GM18526 (cell line): Measurements from ENCODE around the gene AMBRA1.

ENCODE experiments used
- POLR2A ChIP-seq: IDR thresholded peaks from 3 replicates; pipeline ENCODE4 v1.6.1; 2011; ENCODE audit not compliant: insufficient read length; ENCODE audit errors: extremely low read depth

The AMBRA1 gene

DNA sequence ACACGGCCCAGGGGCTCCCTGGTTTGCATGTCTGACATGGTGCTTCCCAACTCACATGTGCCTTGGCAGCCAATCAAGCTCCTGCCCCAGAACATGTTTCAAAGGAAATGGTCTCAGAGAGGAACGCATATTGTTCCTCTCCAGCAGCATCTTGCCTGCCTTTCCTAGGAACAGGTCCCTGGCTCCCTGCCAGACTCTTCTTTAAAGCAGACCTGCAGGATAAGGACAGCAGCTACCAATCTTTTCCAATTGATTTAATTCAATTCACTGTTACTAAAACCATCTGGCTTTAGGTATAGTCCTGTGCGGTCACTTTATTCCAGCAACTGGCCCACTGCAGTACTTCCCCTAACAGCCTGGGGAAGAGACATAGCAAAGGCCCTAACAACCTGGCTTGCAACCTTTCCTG lies 79.9 kb downstream of the AMBRA1 start:
- no peak for TF ChIP-seq POLR2A

DNA sequence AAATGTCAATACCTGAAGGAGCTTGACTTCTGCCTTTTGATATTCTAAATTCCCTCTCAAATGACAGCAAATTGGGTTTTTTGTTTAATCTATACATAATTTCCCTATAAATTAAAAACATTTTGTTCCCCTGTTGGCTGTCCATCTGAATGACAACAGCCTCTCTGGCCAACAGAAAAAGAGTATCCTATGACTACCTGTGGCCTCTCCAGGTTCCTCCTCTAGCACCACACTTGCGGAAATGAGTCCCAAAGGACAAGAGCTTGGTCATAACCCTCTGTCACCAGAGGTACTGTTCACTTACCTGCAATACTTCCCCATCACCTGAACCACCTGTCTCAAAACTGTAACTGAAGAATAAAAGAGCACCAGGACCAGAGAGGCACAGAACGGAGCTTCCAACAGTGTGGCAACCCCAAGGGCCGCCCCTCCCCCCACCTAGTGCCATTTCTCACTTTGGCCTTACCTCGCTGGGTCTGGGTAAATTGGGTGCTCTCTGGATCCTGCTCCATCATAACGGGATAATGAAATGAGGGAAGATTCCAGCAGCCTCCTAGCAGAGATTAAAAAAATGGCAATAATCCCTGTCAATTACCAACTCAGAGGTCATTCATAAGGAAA lies 81.5 kb downstream of the AMBRA1 start:
- TF ChIP-seq POLR2A: no peak

DNA sequence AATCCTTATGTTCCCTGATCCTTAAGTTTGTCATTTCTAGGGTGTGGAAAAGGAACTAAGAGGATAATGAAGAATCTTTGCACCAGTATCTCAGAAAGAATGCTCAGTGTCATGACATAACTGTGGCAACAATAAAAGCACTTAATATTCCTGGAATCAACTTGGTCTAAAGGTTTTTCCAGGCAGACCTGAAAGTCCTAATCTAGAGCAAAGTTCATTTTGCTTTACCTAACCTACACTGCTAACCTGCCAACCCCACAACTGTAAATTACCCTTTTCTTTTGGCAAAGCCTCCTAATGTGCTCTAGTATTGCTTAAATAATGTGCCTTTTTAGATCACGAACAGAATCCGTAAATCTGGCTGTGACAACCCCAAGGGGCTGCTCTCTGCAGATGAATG lies 82.5 kb downstream of the AMBRA1 start:
- no peak for TF ChIP-seq POLR2A

DNA sequence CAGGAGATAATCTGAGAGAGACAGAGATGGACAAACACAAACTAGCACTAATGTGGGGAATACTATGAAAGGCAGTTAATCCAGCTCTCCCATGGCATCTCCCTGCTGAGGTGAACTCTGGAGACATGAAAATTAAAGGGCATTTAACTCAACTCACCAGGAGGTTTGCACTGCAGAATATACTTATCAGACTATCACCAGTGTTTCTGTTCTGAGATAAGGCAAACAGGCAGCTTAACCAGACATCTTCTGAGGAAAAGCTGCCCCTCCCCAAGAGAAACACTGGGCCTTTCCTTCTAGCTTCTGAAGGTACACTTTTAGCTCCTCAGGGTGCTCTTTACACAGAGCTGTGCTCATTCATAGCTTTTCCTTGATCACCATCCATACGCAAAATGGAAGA lies 85.5 kb downstream of the AMBRA1 start:
- no peak for TF ChIP-seq POLR2A

DNA sequence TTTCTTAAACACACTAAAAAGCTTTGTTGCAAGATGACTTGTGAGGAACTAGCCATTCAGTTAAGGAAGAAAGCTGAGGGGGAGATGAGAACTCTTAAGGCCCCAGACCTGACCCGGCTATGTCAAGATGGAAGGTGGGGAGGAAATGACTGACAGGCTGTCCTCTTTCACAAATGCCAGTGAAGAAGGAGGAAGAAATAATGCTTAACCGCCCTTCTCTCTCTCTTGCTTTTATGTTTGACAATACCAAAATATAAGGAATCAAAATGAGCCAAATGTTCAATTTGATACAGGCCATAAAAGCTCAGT lies 87.4 kb downstream of the AMBRA1 start:
- no peak for TF ChIP-seq POLR2A

DNA sequence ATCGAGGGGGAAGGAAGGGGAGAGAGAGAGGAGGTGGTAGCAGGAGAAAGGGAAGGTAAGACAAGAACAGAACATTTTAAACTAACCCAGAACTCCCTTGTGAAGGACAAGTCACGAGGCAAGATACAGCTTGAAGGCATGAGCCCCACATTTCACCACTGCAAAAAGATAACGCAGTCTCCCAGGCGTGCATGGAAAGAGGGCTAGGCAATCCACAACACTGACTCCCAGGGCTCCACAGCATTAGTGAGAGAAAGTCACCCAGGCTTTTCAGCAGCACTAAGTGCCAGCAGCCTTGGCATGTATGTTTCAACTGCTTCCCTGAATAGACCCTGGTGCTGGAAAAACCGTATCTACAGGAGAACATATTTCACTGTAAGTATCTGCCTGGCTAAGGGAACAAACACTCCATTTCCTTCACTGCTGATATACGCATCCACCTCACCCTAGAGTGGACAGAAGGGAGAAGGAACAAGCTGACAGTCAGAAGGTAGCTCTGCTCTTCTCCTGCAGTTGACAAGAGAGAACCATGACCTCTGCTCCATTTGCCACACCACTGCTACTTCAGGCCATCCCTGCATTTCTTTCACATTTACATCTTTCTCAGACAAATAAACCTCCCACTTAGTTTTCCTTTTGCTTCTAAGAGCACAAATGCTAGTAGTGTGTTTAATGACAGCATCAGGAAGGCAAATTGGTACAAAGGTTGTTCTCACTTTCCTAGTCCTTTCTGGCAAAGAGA lies 87.9 kb downstream of the AMBRA1 start:
- TF ChIP-seq POLR2A: no peak

DNA sequence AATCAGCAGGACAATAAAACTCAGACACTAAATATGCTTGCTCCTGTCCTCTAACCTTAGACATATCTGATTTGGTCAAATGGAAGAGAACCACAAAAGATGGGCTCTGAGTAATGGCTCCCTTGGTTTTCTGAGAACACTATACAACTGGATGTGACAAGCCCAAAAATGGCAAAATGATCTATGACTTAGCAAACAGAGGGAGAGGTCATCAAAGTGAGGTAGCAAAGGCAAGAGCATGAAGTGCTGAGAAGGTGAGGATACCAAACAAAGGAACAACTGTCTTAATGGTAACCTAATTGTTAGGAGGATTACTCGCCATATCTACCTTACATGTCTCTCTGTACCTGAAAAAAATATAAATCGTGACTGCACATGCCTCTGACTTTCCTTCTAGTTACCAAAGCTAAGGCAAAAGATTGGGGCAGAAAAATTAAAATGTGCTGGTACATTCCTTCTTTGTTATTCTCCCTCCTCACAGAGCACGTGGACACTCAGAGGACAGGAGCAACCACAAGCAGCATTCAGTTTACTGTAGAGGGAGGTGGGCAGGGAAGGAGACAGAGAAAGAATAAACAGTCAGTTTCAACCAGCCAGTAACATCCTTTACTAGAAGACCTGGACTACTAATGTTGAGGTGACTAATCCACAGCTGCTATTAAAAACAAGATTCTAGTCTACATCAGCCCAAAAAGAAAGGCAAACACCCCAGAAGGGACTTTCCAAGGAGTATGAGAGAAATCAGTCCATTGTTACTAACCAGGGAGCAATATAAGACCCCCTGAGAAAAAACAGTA lies 88.8 kb downstream of the AMBRA1 start:
- TF ChIP-seq POLR2A: no peak

DNA sequence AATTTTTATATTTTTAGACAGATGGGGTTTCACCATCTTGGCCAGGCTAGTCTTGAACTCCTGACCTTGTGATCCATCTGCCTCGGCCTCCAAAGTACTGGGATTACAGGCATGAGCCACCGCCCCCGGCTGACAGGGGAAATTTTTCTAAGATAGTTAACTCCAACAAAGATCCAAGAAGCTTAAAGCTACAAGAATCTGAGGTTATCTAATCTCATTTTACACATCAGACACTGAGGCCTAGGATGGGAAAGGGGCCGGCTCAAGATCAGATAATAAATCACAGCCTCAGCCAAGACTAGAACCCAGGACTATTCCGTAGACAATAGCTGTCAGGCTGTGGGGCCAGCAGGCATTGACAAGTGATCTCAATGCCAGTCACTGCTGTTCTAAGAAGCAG lies 94.0 kb downstream of the AMBRA1 start:
- no peak for TF ChIP-seq POLR2A

DNA sequence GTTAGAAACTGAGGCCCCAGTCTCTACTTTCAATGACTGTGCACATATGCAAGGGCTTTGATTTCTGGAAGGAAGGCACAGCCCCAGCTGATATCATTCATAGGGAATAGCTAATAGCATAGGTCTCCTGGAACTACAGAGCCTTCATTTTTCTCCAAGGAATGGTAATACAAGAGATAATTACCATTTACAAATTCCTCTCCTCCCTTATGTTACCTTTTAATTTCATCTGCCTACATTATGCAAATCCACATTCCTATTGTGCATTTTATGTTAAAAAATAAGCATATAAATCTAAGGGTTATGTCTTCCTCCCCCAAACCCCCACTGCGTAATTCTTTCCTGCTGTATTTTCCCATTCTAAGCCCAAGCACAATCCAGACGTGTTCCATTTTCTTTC lies 94.9 kb downstream of the AMBRA1 start:
- TF ChIP-seq POLR2A: no peak

DNA sequence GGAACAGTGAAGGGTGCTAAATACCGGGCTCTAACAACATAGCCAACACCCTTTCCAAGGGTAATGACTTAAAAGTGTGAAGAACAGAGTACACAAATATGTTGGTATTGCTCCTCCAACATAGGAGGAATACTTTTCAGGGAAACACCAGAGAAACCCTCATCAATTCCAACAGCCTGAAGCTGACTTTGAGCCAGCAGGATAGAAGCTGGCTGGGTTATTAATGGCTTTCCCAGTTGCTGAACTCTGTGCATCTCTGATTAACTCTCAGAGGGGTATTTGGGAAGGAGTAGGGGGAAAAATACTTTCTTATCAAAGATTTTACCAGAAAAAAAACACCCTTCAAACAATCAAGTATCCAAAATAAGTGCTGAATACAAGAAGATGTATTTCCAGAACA lies 95.6 kb downstream of the AMBRA1 start:
- TF ChIP-seq POLR2A: no peak

DNA sequence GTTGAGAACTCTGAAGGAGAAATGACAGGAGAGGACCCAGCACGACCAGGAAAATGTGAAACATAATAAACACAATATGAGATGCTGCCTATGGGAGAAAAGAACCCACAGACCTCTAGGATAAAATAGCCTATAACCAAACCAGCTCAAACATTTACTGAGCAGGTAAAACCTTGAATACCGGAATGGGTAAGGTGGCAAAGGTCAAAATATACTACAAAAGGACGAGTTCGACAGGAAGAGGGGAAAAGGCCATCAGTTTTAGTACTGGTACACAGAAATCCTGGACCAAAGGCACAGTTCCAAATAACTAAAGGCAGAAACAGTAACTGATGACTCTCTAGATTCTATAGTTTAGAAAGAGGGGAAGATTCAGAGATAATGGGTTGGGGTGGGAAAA lies 96.3 kb downstream of the AMBRA1 start:
- TF ChIP-seq POLR2A: no peak

DNA sequence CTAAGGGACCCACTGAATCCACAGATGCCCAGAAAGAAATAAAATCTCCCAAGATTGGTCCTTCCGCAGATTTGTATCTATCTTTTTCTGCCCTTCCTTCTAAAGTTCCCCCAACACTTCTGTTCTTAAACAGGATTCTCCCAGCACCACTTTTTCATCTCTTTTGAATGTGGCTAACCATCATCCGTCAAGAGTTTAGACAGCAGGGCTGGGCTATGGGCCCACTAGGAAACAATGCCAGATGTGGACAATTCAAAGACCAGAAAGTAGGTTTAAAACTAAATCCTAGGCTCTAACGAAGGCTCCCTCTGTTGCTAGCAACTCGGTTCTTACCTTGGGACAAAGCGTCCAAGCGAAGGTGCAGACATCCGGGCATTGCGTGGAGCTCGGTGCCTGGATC lies 100.0 kb downstream of the AMBRA1 start:
- no peak for TF ChIP-seq POLR2A

DNA sequence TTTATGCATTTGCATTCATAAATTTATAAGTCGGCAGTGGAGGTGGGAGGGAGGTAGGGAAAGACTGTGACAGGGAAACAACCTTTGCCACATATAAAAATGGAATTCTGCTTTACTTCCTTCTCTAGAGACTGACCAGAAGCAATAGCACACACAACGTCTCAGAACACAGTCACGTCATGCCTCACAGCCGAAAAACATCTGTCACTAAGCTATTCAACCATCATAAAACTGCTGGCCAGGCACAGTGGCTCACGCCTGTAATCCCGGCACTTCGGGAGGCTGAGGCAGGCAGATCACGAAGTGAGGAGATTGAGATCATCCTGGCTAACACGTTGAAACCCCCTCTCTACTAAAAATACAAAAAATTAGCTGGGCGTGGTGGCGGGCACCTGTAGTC lies 101.3 kb downstream of the AMBRA1 start:
- no peak for TF ChIP-seq POLR2A

DNA sequence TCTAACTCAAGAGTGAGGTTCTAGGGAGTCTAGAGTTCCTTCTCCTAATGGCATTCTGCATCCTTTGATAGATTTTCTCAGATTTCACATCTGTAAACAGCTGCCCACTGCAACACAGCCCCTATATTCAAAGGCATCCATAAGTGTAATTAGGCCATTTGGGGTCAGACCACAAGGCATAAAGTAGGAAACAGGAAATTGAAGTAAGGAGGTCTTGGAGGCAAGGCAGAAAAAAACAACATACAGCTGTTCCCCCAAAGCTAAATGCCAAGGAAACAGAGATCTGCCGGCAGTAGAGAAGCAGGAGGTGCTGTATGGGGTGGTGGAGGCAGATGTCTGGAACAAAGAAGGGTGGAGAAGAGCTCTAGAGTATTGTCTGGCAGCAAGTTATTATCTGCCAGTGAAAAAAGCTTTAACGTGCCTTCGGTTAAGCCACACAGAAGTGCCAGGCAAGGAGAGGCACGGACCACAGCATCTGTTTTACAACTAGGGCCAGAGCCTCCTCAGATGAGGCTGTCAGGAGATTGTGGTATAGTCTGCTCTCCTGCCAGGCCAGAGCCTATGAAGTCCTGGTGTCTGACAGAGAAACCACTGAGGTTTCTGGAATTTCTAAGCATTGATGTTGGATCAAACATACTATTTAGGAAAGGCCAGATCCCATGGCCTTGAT lies 102.0 kb downstream of the AMBRA1 start:
- TF ChIP-seq POLR2A: no peak

DNA sequence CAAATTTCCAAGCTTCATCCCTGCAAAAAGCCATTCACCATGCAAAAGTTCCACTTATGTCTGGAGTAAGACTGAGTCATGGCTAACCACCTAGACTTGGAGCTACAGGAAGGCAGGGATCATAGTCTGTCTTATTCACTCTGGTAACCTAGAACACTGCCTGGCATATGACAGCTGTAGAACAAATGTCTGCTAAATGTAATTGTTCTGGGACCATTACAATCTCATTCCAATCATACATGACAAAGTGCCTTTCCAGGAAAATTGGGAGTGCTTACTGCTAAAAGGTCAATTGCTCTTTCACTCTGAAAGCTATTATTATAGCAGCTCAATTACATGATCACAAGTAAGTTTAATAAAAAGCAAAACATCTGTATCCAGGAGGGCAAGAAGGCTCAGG lies 103.2 kb downstream of the AMBRA1 start:
- no peak for TF ChIP-seq POLR2A
